HG03571 (cell line): ENCODE measurements around the gene DBX1.

ENCODE experiments used
- ATAC-seq: cut with Tn5 transposase; IDR thresholded peaks from one replicate; pipeline ENCODE4 v1.9.1; 2021; ENCODE audit not compliant: unreplicated experiment

The DBX1 gene

DNA sequence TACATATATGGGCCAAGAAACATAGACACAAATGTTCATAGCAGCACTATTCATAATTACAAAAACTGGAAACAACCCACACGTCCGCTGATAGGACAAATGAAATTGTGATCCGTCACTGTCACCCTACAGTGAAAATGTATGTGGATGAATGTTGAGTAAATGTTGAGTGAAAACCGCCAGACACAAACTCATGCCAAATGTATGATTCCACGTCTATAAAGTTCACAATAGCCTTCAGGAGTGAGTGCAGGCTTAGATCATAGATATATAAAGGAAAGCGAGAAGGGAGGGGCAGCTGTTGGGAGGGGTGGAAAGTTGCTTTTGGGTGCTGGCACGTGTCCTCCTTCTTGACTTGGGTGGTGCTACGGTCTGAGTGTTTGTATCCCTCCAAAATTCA lies 33.6 kb downstream of the DBX1 start:
- no peak for ATAC-seq

- no peak for ATAC-seq
Observed at GRCh38 chr11:20125927-20126326, 34.3 kb downstream of the DBX1 start.

- ATAC-seq = no peak
Observed at GRCh38 chr11:20122131-20122530, 38.1 kb downstream of the DBX1 start.

- ATAC-seq = no peak
Observed at GRCh38 chr11:20120134-20120925, 39.9 kb downstream of the DBX1 start.

GRCh38 chr11:20119315-20119714 lies 41.0 kb downstream of the DBX1 start:
- ATAC-seq = no peak

DNA sequence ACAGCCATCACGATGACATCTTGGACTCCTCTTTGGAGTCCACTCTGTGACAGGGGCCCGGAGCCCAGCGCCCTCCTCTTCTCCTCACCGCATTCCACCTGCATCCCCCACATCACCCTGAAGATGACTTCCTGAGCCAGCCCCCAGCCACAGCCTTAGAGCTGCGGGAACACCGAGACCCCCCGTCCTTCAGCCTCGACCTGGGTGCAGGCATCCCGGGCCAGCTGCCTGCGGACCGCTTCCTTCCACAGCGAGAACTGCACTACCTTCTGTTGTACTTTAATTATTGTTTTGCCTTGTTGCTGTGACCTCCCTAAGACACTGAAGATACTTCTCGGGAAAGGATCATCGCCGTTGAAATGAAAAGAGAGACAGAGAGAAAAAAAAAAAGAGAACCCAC lies 42.1 kb downstream of the DBX1 start:
- ATAC-seq = no peak

- ATAC-seq = no peak
Observed at GRCh38 chr11:20117291-20117690, 43.0 kb downstream of the DBX1 start.

DNA sequence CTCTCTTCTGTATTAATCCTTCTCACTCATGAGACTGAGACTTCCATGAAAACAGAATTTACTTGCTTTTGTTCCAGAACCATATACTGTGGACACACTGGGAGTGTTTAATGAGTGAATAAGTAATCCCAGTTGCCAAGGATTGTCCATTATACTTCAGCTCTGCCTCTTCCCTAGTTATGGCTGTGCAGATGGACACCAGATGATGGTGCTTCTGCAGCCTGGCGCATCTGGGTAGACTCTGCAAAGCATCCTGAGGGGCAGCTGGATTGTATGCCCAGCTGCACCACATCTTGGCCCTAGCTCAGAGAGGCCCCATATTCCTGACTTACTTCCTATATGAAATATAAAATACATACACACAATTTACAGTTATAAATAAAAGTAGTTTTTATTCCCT lies 43.5 kb downstream of the DBX1 start:
- ATAC-seq = no peak

- no peak for ATAC-seq
Observed at GRCh38 chr11:20114588-20114987, 45.7 kb downstream of the DBX1 start.

DNA sequence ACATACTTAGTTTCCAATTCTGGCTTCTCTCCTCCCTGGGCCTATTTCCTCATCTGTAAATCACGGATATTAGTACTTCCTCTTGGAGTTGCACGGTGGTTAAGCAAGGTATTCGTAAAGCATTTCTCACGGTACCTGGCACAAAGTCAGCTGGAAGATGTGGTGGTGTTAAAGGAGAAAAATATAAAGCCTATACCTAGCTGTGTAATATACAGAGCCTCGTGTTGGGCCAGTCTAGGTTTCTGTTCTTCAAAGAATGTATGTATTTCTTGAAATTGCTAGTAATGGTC lies 47.2 kb downstream of the DBX1 start:
- no peak for ATAC-seq

- ATAC-seq = no peak
Observed at GRCh38 chr11:20112291-20113148, 47.8 kb downstream of the DBX1 start.

GRCh38 chr11:20111871-20112270 lies 48.4 kb downstream of the DBX1 start:
- no peak for ATAC-seq

DNA sequence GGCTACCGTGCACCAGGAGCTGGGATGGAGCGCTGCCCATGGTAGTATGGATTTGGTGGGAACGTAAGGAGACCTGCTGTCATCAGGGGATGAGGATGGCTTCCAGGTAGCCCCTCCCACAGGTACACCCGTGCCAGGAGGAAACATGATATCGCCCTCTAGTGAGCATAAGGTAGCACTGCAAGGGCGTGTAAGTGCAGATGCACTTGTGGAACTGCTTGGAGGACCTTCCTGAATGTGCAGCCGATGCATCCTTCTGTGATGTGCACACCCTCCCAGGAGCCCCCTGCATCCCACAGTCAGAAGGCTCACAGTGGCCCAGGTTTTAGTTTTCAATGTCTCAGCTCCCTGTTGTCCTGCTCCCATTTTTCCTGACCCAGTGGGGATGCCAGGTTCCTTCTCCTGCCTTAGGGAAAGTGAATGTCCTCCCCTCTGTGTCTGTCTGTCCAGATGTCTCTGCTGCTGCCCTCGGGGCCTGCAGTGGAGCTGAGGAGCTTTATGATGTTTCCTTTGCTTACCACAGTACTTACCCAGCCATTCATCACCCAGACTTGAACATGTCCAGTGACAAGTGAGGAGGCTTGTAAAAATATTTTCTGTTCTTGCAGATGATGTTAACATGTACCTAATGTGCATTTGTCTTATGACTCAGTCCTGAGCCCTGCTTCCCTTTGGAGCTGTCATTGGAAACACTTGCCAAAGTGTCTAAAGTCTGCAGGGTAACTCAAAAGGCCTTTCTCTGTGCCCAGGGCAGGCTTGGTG lies 49.2 kb downstream of the DBX1 start:
- ATAC-seq = peak; percentile 85

- no peak for ATAC-seq
Observed at GRCh38 chr11:20109731-20110445, 50.4 kb downstream of the DBX1 start.
